SK-N-DZ (cell line): Measurements from ENCODE around the gene TNNI3K. TPM values are rescaled to one million over a fixed set of nuclear protein-coding genes. Genes with fewer than 3 reads are reported as not detected.
"Not testable (repeated sequence)": the region's sequence is repeated elsewhere in the genome, so short reads cannot be mapped to it uniquely, and the experiment has no call there.

Experiments used
- DNase-seq: peaks from one replicate; pipeline ENCODE4 v3.0.0-alpha.2; 2015; ENCODE audit warnings: low spot score
- polyA plus RNA-seq, 2 experiments: library from polyadenylated mRNA; depleted of rRNA; stranded (reverse); fragments of >200 nt; gene quantifications; 2 replicates each; pipeline ENCODE4 v1.2.3, GENCODE V29; 2014

The TNNI3K gene
- polyA plus RNA-seq (2014; cell fraction: cytosol; rRNA removed) = 0.51 TPM in 1 of 2 replicates, not detected in the other
- 3.0 TPM in 1 of 2 replicates, not detected in the other for polyA plus RNA-seq (2014; cell fraction: nucleus; rRNA removed)

DNA sequence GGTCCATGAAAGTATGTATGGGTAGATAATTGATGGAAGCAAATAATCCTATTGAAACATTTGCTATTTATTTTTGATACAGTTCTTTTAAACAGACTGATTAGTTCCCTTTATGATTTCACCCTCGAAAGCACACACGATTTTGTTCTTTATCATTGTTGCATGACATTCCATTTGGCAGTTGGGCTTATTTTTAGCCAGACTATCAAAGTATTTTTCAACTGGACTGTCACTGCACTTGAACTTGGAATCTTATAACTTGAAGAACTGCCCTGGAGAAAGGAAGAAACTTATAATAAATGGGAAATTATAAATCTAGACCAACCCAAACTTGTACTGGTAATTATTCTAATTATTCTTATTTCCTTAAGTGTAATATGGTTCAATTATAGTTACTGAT, at the start of gene TNNI3K:
TNNI3K (plus strand) TSS at position 235 of the 400 bp plus-strand sequence; CDS start at position 300, 65 bp downstream.
- no peak for DNase-seq

GRCh38 chr1:74193908-74194307, 41.3 kb upstream of the TNNI3K start:
- no peak for DNase-seq

- no peak for DNase-seq
These were observed 39.8 kb upstream of the TNNI3K start for GRCh38 chr1:74195339-74195738.

DNA sequence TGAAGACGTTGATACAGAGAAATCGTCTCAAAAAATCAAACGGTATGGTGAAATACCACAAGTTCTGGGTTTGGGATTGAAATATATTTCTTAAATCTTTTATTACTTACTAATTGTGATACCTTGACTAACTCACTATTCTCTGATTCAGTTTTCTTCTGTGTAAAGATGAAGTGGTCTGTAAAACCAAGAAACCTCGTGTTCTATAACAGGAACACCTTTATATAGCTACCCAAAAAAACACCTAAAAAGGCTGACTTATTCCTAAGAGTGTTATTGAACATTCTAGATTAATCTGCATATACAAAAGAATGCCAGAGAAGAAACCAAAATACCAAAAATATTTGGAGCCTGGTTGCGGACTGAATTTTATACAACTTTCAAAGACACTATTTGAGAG, 37.9 kb upstream of the TNNI3K start:
- no peak for DNase-seq

GRCh38 chr1:74197657-74198552, 37.3 kb upstream of the TNNI3K start, which contains the start of the genes FPGT and LRRIQ3:
FPGT (plus strand) TSS chr1:74198242; CDS start chr1:74198279, 37 bp downstream.
LRRIQ3 (minus strand) TSS chr1:74198176; CDS start chr1:74183684, 14,492 bp downstream.
- peak; percentile 92 for DNase-seq

- DNase-seq = no peak
These were observed 35.7 kb upstream of the TNNI3K start for GRCh38 chr1:74199504-74199903.

DNA sequence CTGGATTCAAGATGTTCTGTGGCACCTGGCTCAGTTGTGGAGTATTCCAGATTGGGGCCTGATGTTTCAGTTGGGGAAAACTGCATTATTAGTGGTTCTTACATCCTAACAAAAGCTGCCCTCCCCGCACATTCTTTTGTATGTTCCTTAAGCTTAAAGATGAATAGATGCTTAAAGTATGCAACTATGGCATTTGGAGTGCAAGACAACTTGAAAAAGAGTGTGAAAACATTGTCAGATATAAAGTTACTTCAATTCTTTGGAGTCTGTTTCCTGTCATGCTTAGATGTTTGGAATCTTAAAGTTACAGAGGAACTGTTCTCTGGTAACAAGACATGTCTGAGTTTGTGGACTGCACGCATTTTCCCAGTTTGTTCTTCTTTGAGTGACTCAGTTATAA, 29.9 kb upstream of the TNNI3K start:
- DNase-seq = no peak

GRCh38 chr1:74215229-74215628, 20.0 kb upstream of the TNNI3K start:
- DNase-seq = no peak

GRCh38 chr1:74222701-74223100, 12.5 kb upstream of the TNNI3K start:
- no peak for DNase-seq

DNA sequence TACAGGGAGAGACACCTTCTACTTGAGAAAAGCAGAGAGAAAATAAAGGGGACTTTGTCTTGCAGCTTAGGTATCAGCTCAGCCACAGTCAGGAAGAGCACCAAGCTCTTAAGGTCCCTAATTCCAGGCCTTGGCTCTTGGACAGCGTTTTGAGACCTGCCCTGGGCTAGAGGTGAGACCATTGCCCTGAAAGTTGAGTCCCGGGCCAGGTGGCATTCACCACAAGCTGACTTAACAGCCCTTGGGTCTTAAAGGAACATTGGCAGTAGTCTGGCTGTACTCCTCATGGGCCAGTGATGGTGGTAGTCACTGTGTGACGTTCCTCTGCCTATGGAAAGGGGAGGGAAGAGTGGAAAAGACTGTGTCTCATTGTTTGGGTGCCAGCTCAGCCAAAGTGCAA, 11.7 kb upstream of the TNNI3K start:
- DNase-seq = no peak

DNA sequence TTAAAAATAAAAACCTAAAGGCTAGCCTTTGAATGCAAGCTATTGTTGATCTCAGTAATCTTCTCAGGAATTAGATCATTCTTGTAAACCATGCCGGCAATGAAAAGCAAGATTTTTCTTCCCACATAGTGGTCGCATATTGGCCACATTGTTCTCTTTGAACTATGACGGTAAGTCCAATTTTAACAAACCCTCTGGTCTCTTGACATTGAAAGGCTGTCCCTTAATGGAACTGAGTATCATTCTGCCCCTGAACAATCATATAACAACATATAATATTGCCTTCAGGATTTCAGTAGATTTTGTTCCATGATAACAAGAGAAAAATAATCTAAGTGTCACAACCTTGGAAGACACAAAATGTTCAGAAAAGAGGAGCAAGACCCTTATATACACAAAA, 1.3 kb downstream of the TNNI3K start:
- DNase-seq = no peak

DNA sequence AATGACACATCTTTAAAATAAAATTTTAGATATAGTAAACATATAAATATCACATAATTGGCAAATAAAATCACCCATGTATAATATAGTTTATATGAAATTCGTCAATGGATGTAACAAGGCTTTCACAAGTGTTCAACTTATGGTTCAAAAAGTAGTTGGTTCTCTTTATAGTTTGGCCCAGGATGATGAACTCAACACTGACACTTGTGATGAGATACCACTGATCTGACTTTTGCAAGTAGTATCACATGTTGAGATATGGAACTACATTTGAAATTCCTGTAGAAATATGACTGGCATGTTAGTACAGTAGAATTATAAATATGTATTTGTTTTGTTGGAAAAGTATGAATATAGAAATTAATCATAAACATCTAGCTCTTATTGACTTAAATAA, 1.8 kb downstream of the TNNI3K start:
- no peak for DNase-seq

DNA sequence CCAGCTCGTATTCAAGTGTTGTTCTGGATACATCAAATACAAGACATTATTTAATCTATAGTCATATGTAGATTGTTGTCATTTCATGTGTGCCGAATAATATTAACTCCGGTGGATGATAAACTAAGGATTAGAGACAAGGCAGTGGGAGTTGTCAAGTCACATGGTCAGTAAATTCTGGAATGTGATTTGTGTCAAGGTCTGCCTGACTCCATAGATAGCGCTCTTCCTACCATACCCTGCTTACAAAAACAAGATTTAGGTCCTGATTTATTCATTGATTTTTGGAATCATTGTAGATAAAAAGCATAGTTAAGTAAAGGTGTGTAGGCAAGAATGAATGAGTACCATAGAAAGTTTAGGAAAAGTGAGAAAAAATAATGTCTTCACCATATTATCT, 2.6 kb downstream of the TNNI3K start:
- no peak for DNase-seq

GRCh38 chr1:74245168-74245772, 10.1 kb downstream of the TNNI3K start:
- DNase-seq = no peak

- no peak for DNase-seq
These were observed 11.1 kb downstream of the TNNI3K start for GRCh38 chr1:74246315-74246714.

DNA sequence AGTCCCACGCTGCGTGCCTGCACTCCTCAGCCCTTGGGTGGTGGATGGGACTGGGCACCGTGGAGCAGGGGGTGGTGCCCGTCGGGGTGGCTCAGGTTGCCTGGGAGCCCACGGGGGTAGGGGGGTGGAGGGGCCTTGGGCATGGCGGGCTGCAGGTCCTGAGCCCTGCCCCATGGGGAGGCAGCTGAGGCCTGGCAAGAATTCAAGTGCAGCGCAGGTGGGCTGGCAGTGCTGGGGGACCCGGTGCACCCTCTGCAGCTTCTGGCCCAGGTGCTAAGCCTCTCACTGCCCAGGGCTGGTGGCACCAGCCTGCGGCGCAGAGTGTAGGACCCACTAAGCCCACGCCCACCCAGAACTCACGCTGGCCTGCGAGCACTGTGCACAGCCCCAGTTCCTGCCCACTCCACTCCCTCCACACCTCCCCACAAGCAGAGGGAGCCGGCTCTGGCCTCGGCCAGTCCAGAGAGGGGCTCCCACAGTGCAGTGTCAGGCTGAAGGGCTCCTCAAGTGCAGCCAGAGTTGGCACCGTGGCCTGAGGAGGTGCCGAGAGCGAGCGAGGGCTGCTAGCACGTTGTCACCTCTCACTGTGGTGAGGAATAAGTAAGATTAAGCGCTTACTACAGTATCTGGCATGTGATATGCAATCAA, 12.8 kb downstream of the TNNI3K start:
- DNase-seq = no peak

DNA sequence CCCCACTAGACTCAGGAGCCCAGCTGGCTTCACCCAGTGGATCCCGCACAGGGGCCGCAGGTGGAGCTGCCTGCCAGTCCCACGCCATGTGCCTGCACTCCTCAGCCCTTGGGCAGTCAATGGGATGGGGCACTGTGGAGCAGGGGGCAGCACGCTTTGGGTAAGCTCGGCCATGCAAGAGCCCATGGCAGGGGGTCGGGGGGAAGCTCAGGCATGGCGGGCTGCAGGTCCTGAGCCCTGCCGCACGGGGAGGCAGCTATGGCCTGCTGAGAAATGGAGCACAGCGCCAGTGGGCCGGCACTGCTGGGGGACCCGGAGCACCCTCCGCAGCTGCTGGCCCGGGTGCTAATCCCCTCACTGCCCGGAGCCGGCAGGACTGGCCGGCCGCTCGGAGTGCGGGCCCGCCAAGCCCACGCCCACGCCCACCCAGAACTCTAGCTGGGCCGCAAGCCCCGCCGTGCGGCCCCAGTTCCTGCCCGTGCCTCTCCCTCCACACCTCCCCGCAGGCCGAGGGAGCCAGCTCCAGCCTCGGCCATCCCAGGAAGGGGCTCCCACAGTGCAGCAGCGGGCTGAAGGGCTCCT, 18.1 kb downstream of the TNNI3K start:
- DNase-seq = not testable (repeated sequence)

DNA sequence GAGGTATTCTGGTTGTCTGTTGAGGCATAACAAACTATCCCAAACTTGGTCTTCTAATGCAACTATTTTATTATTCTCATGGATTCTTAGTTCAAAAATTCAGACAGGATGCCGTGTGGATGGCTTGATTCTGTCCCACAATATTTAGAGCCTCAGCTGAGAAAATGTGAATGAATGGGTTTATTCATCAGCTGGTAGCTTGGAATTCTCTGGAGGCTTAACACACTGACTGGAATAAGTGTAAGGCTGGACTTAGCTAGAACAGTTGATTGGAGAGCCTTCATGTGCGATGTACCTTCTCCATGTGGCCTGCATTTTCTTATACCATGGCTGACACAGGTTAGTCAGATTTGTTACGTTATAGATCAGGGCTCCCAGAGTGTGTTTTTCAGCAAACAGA, 30.8 kb downstream of the TNNI3K start:
- no peak for DNase-seq

DNA sequence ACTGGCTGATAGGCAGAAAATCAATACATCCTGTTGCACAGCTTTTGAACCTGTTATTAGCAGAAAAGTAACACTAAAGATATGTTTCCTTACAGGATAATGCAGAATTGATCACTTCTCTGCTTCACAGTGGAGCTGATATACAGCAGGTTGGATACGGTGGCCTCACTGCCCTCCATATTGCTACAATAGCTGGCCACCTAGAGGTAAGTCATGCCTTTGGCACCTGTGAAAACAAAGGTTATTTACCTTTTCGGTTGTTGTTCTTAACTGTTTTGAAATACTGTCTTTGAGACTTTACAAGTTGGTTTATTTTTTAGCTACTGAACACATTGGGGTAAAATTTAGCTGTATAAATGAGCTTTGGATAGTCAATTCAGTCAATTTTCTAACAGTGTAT, 36.3 kb downstream of the TNNI3K start:
- DNase-seq = no peak

- DNase-seq = no peak
These were observed 45.6 kb downstream of the TNNI3K start for GRCh38 chr1:74280642-74281396.

- no peak for DNase-seq
These were observed 51.2 kb downstream of the TNNI3K start for GRCh38 chr1:74286414-74286813.
